ENCODE results near the gene CLASP1. TPM values are rescaled to one million over a fixed set of nuclear protein-coding genes. Genes with fewer than 3 reads are reported as not detected.

CLASP1 gene
- total and polyA plus RNA-seq, 7 donors: 2.4 to 117 (median 53.9) TPM

- intact Hi-C loops (cut with DNase I): no loop called here
- peaks cover 0 to 34% (median 18%) of the 10 kb centered on the region in 4 donors for H3K36me3 ChIP-seq
- WGBS, 2 donors: 91% methylated on average over 8 of the region's 8 CpGs
- TF ChIP-seq EP300 (IDR thresholded peaks at IDR 0.05): no peak
- TF ChIP-seq POLR2AphosphoS5 (IDR thresholded peaks at IDR 0.05): no peak
- TF ChIP-seq CTCF (IDR thresholded peaks at IDR 0.05): no peak
- TF ChIP-seq POLR2A (IDR thresholded peaks at IDR 0.05): no peak
- no peaks in the 10 kb centered on the region for H3K27me3 ChIP-seq
- no peaks in the 10 kb centered on the region for H3K9me3 ChIP-seq
- peaks cover 0 to 10% (median 9%) of the 10 kb centered on the region in 4 donors for H3K4me1 ChIP-seq
- no peak for DNase-seq
- H3K4me3 ChIP-seq: no peak overlapping the region
- H3K27ac ChIP-seq: no peak overlapping the region
These were observed 177.5 kb downstream of the CLASP1 start for GRCh38 chr2:121471532-121472469.

DNA sequence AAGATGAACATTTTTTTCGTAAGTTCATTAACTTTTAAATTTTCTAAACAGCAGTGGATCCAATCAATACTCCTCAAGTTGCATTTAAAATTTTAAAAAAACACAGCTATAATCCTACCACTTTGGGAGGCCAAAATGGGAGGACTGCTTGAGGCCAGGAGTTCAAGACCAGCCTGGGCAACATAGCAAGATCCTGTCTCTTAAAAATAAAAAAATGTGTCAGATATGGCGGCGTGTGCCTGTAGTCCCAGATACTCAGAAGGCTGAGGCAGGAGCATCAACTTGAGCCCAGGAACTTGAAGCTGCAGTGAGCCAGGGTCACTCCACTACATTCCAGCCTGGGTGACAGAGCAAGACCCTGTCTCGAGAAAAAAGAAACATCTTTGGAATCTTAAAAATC, 178.3 kb downstream of the CLASP1 start:
- TF ChIP-seq EP300 (IDR thresholded peaks at IDR 0.05) (no peak), POLR2AphosphoS5 (IDR thresholded peaks at IDR 0.05) (no peak), POLR2A (IDR thresholded peaks at IDR 0.05) (no peak), CTCF (IDR thresholded peaks at IDR 0.05) (no peak)
- no peaks in the 10 kb centered on the region for H3K27me3 ChIP-seq
- intact Hi-C loops (cut with DNase I): no loop called here
- H3K9me3 ChIP-seq: no peaks in the 10 kb centered on the region
- no peak for DNase-seq
- no peak overlapping the region for H3K4me3 ChIP-seq
- H3K4me1 ChIP-seq: peaks cover 0 to 2% (median 0%) of the 10 kb centered on the region in 4 donors
- H3K27ac ChIP-seq: no peak overlapping the region
- 96 to 97% methylated on average over 4 of the region's 4 CpGs for WGBS, 2 donors
- peaks cover 0 to 43% (median 20%) of the 10 kb centered on the region in 4 donors for H3K36me3 ChIP-seq

DNA sequence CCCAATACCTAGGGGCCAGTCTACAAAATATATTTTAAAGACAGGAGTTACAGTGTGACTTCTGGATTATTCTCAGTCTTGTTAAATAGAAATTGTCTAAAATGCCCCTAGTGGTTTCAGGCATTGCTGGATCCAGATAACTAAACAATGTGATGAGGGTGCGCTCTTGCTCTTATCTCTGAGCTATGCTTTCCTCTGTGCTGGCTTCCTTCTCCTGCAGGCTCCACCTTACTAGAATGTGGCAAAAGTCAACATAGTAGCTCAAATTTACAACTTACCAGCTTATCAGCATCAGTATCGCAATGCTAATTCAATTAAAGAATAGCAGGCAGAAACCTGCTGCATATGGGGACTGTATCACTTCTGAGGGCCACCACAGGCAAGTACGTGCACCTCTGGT, 179.9 kb downstream of the CLASP1 start:
- Histone ChIP-seq H3K9me3 (no peaks in the 10 kb centered on the region), H3K27ac (no peak overlapping the region), H3K4me1 (no peaks in the 10 kb centered on the region), H3K36me3 (peaks cover 0 to 43% (median 20%) of the 10 kb centered on the region in 4 donors), H3K4me3 (no peak overlapping the region), H3K27me3 (no peaks in the 10 kb centered on the region)
- intact Hi-C loops (cut with DNase I): no loop called here
- no peak for TF ChIP-seq EP300 (IDR thresholded peaks at IDR 0.05)
- TF ChIP-seq POLR2A (IDR thresholded peaks at IDR 0.05): no peak
- no peak for DNase-seq
- 80 to 94% methylated on average over 3 of the region's 3 CpGs for WGBS, 2 donors

- no peak for DNase-seq
- H3K27ac ChIP-seq: no peak overlapping the region
These were observed 180.3 kb downstream of the CLASP1 start for GRCh38 chr2:121468936-121469335.

More at GRCh38 chr2:121468936-121469335, 180.3 kb downstream of the CLASP1 start:
- H3K4me3 ChIP-seq: no peak overlapping the region
- no peaks in the 10 kb centered on the region for H3K27me3 ChIP-seq
- WGBS, 2 donors: 95 to 97% methylated on average over 6 of the region's 6 CpGs
- intact Hi-C loops (cut with DNase I): no loop called here
- no peaks in the 10 kb centered on the region for H3K9me3 ChIP-seq
- no peaks in the 10 kb centered on the region for H3K4me1 ChIP-seq
- TF ChIP-seq EP300 (IDR thresholded peaks at IDR 0.05) (no peak), POLR2A (IDR thresholded peaks at IDR 0.05) (no peak), POLR2AphosphoS5 (IDR thresholded peaks at IDR 0.05) (no peak), CTCF (IDR thresholded peaks at IDR 0.05) (no peak)
- H3K36me3 ChIP-seq: peaks cover 0 to 43% (median 20%) of the 10 kb centered on the region in 4 donors

All from sigmoid colon (tissue), 7 donors.